ENCODE measurements around the gene FBP1.
"Not testable (repeated sequence)": the region's sequence is repeated elsewhere in the genome, so short reads cannot be mapped to it uniquely, and the experiment has no call there.

The FBP1 gene

DNA sequence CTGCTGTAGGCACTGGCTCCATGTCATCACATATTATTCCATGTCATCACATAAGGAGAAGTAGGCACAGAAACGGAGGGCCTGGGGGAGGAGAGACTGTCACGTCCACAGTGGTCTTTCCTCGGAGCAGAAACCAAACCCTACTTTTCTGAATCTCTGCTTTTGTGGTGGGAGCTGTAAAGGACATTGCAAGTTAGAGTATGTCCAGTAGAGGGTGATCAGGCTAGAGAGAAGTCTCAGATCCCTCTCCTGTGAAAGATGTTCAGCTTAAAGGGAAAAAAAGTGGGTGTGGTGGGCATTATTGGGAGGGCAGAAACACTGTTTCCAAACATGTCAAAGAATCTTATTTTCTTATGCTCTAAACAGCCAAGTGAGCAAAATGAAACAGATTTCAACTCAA, 26.3 kb downstream of the FBP1 start:
- no peak for DNase-seq (ENCODE audit: low spot score)

- no peak for DNase-seq (ENCODE audit: low spot score)
Observed at GRCh38 chr9:94612071-94612470, 27.2 kb downstream of the FBP1 start.

GRCh38 chr9:94611638-94612068, 27.7 kb downstream of the FBP1 start:
- DNase-seq (ENCODE audit: low spot score) = no peak

GRCh38 chr9:94610181-94610606, 29.1 kb downstream of the FBP1 start:
- DNase-seq (ENCODE audit: low spot score) = no peak

DNA sequence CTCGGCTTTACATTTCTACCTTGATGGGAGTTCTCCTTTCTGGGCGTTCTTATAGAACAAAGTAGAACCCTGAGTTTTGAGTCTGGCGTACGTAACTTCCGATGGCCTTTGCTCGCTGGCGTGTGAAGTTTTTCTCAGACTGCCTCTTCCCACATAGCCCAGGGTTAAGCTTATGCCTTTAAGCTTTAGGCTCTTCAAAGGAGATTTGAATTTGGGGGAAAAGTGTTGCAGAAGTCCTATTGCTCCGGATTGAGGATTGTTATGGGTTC, 32.0 kb downstream of the FBP1 start:
- DNase-seq (ENCODE audit: low spot score) = no peak

GRCh38 chr9:94606646-94607422, 32.5 kb downstream of the FBP1 start:
- DNase-seq (ENCODE audit: low spot score) = no peak

- DNase-seq (ENCODE audit: low spot score) = peak; percentile 83
Observed at GRCh38 chr9:94603259-94604160, 35.8 kb downstream of the FBP1 start.

DNA sequence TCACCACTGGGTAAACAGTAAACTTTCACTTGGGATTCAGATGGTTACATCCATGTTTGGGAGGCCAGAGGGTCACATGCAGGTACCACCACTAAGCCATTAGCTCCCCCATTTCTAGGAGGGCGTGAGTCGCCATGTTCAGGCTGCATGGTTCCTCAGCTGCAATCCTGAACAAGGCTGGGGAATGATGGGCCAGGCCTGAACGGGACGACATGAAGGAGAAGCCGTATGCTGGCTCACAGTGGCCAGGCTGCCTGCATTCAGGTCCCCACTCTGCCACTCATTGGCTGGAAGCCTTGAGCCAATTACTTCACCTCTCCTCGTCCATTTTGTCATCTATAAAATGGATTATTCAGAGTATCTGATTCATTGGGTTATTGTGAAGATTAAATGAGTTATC, 36.7 kb downstream of the FBP1 start:
- no peak for DNase-seq (ENCODE audit: low spot score)

GRCh38 chr9:94600715-94601114, 38.6 kb downstream of the FBP1 start:
- DNase-seq (ENCODE audit: low spot score) = no peak

- no peak for DNase-seq (ENCODE audit: low spot score)
Observed at GRCh38 chr9:94600258-94600657, 39.1 kb downstream of the FBP1 start.

- no peak for DNase-seq (ENCODE audit: low spot score)
Observed at GRCh38 chr9:94599102-94599501, 40.2 kb downstream of the FBP1 start.

DNA sequence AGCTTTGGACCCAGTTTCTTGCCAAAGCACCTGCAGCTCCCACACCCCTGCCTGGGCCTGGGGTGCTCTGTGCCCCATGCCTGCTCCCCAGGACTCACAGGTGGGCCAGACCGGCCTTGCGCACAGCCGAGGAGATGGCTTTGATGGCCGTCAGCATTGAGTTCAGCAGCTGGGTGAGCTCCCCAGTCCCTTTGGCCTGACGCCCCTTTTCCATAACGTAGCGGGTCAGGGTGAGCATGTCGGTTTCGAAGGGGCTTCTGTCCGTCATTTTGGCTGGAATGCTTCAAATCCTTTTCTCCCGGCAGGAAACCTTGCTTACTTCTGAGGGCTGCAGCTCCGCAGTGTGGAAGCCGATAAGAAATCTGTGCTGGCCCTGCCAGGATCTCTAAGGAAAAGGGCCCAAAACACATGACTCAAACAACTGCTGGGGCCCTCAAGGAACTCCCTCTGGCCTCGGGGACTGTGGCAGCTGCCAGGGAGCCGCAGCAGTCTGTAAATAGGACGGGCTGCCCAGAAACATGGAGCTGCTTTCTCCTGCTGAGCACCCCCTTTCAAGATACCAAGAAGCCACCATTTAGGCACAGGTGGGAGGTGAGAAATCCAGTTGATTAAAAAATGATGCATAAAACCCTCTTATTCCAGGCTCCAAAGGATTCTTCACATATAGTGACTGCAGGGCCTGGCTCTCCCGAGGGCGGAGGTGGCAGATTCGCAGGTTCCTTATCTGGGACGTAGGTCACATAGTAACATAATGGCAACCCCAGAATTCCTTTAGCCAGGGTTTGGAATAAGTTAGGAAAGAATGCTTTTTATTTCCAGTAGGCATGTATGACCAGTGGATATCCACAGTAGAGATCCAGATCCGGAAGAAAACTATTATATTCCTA, 45.6 kb downstream of the FBP1 start, which contains the start of gene FBP2:
Gene FBP2 (minus strand): TSS at position 366 of the 887 bp plus-strand sequence. CDS start 98 bp downstream, at position 268.
- DNase-seq (ENCODE audit: low spot score) = no peak

- not testable (repeated sequence) for DNase-seq (ENCODE audit: low spot score)
Observed at GRCh38 chr9:94592683-94593082, 46.6 kb downstream of the FBP1 start.

DNA sequence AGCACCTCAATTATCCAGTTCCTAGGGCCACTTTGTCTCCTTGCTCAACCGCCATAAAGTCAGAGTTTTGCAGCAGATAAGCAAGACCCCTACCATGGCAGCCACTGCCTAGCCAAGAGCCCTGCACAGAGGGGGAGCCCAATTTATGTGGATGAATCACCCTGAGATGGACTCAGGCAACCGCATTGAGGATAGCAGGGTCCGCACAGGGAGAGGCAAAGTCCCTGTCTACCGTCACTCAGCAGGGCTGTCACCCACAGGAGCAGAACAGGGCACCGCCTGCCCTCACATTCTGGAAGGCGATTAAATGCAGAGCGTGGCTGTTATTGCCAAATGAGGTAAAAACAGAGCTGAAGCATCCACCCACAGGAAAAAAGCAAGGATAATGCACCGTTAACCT, 47.4 kb downstream of the FBP1 start:
- no peak for DNase-seq (ENCODE audit: low spot score)

DNA sequence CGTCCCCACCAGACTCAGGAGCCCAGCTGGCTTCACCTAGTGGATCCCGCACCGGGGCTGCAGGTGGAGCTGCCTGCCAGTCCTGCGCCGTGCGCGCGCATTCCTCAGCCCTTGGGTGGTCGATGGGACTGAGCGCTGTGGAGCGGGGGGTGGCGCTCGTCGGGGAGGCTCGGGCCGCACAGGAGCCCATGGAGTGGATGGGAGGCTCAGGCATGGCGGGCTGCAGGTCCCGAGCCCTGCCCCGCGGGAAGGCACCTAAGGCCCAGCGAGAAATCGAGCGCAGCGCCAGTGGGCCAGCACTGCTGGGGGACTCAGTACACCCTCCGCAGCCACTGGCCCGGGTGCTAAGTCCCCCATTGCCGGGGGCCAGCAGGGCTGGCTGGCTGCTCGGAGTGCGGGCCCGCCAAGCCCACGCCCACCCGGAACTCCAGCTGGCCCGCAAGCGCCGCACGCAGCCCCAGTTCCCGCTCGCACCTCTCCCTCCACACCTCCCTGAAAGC, 48.2 kb downstream of the FBP1 start:
- not testable (repeated sequence) for DNase-seq (ENCODE audit: low spot score)

DNA sequence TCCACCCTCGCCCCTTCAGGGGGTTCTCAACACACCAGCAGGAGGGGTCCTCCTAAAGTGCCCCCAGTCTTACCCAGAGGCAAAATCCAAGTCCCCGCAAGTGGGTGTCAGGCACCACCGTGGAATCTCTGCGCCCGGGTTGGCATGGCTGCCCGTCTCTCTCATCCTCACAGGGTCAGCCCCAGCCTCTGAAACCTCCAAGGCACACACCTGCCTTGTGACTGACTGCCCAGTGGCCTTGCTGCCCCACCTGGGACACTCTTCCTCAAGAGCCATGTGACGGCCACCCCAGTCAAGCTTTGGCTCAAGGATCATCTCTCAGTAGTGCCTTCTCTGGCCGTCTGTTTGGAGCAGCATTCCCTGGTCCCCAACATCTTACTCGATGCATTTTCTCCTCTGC, 50.6 kb downstream of the FBP1 start:
- no peak for DNase-seq (ENCODE audit: low spot score)

DNA sequence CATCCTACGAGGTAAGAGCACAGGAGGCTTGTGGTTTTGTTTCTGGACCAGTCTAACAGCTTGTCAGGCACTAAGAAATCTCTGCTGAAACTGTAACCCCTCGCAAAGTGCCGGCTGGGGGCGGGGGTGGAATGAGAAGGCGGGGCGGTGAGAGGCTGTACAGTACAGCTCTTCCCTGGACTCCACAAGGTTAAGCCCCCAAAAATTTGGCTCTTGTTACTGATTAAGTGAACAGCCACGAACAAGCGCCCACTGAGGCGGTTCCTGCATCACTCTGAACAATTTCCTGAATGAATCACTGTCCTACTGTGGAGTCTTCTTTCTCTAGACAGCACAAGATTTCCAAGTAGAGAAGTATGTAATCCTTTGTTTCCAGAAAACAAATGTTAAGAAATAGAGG, 52.5 kb downstream of the FBP1 start:
- peak; percentile 34 for DNase-seq (ENCODE audit: low spot score)

DNA sequence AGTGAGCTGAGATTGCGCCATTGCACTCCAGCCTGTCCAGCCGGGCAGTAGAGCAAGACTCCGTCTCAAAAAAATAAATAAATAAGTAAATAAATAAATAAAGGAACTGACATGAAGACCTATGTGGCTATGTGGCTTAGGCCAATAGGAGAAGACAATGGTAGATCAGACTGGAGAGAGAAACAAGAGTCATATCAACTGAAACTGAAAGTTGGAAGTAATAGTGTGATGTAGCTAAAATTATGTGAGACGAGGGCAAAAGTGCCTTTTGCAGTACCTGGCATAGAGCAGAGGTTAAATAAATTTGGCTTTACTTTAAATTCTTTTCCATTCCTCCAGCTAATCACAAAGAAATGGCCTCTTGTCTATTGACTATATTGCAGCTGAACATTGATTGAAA, 53.0 kb downstream of the FBP1 start:
- DNase-seq (ENCODE audit: low spot score) = no peak

DNA sequence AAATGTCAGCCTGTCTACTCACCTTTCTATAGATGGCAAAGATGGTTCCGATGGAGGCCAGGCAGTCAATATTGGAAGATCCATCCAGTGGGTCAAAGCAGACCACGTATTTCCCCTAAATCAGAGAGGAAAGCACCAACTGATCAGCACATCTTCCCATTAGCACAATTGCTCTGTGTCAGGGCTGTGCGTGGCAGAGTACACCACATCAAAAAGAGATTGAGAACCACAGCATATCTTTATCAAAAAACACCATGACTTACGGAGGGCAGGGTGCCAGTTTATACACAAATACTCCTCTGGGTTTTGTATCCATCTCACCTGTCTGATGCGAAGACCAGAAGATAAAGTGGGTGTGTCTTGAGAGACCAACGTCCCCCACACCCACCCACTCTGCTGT, 54.8 kb downstream of the FBP1 start:
- no peak for DNase-seq (ENCODE audit: low spot score)

GRCh38 chr9:94581728-94582127, 57.6 kb downstream of the FBP1 start:
- DNase-seq (ENCODE audit: low spot score) = no peak

GRCh38 chr9:94577571-94577970, 61.7 kb downstream of the FBP1 start:
- DNase-seq (ENCODE audit: low spot score) = no peak

DNA sequence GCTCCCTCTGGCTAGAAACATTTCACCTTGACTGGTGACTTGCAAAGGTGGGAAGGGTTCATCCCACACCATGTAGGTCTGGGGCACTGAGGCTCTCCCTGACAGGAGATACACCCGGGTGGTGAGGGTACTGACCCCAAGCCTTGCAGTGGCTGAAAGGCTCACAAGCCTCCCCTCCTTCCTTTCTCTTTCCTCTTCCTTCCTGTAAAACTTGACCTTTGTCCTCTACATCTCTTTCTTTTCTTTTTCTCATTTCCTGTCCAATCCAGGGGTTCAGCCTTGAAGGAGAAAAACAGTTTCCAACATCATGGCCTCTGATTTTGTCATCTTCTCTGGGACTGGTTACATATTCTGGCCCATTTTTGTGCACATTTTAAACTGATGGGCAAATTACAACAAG, 62.3 kb downstream of the FBP1 start:
- DNase-seq (ENCODE audit: low spot score) = no peak
